Liver (tissue), 9 donors: Measurements from ENCODE around the gene GNG3. TPM values are rescaled to one million over a fixed set of nuclear protein-coding genes. Genes with fewer than 3 reads are reported as not detected.

Experiments used
- DNase-seq: peaks from one replicate; pipeline ENCODE4 v3.0.0-alpha.2; 2017; ENCODE audit warnings: low spot score
- H3K27ac ChIP-seq, 2 donors: one replicate each; pipeline ENCODE4 v1.7.0; 2013; ENCODE audit warnings: inconsistent platforms in 2 of 2, low read length in 2 of 2, control low read depth in 1 of 2, low read depth in 1 of 2, mild to moderate bottlenecking in 1 of 2
- H3K27me3 ChIP-seq, 4 donors: one replicate each; pipeline versions ENCODE4 v1.6.1 to v1.7.0; 2013; ENCODE audit warnings: low read length in 3 of 4, inconsistent platforms in 1 of 4, mild to moderate bottlenecking in 1 of 4, moderate library complexity in 1 of 4; ENCODE audit not compliant: control insufficient read depth in 4 of 4, insufficient read depth in 4 of 4
- H3K36me3 ChIP-seq, 4 donors: one replicate each; pipeline versions ENCODE4 v1.6.1 to v1.7.0; 2013; ENCODE audit warnings: low read length in 3 of 4, mild to moderate bottlenecking in 3 of 4, low read depth in 1 of 4, moderate library complexity in 1 of 4; ENCODE audit not compliant: control insufficient read depth in 4 of 4, insufficient read depth in 3 of 4
- H3K4me1 ChIP-seq, 4 donors: one replicate each; pipeline versions ENCODE4 v1.6.1 to v1.7.0; 2013; ENCODE audit warnings: low read length in 3 of 4, mild to moderate bottlenecking in 3 of 4, moderate library complexity in 1 of 4; ENCODE audit not compliant: control insufficient read depth in 4 of 4, insufficient read depth in 4 of 4
- H3K4me3 ChIP-seq, 3 donors: one replicate each; pipeline versions ENCODE4 v1.6.1 to v1.7.0; 2013; ENCODE audit warnings: low read length in 3 of 3, control low read depth in 1 of 3, low read depth in 1 of 3, mild to moderate bottlenecking in 1 of 3
- H3K9ac ChIP-seq, 2 donors: one replicate each; pipeline ENCODE4 v1.7.0; 2013; ENCODE audit warnings: low read length in 2 of 2, mild to moderate bottlenecking in 2 of 2, moderate library complexity in 2 of 2, control low read depth in 1 of 2, low read depth in 1 of 2
- H3K9me3 ChIP-seq, 4 donors: one replicate each; pipeline versions ENCODE4 v1.6.1 to v1.7.0; 2013; ENCODE audit warnings: low read length in 3 of 4; ENCODE audit not compliant: control insufficient read depth in 4 of 4
- FOXA1 ChIP-seq: IDR thresholded peaks from 2 replicates; pipeline ENCODE4 v1.6.1; 2016; ENCODE audit warnings: antibody characterized with exemption
- FOXA2 ChIP-seq: IDR thresholded peaks from 2 replicates; pipeline ENCODE4 v1.6.1; 2016; ENCODE audit warnings: antibody characterized with exemption
- GABPA ChIP-seq, 2 donors: IDR thresholded peaks in 1 of 2; conservative IDR thresholded peaks in 1 of 2; 2 replicates each; pipeline ENCODE4 v1.6.1; 2016; ENCODE audit warnings: antibody characterized with exemption in 2 of 2, mild to moderate bottlenecking in 1 of 2, moderate library complexity in 1 of 2
- HNF4A ChIP-seq, 2 donors: conservative IDR thresholded peaks; 2 replicates each; pipeline ENCODE4 v1.6.1; 2016; ENCODE audit warnings: antibody characterized with exemption in 2 of 2, mild to moderate bottlenecking in 2 of 2
- HNF4G ChIP-seq: IDR thresholded peaks from 2 replicates; pipeline ENCODE4 v1.6.1; 2016; ENCODE audit warnings: antibody characterized with exemption
- NR2F2 ChIP-seq: IDR thresholded peaks from 2 replicates; pipeline ENCODE4 v1.6.1; 2016; ENCODE audit warnings: antibody characterized with exemption
- RAD21 ChIP-seq, 2 donors: IDR thresholded peaks; 2 replicates each; pipeline ENCODE4 v1.6.1; 2016; ENCODE audit warnings: antibody characterized with exemption in 2 of 2, mild to moderate bottlenecking in 2 of 2
- RXRA ChIP-seq, 2 donors: IDR thresholded peaks; 2 replicates each; pipeline ENCODE4 v1.6.1; 2017 to 2018; ENCODE audit warnings: antibody characterized with exemption in 2 of 2, mild to moderate bottlenecking in 1 of 2
- TAF1 ChIP-seq: conservative IDR thresholded peaks from 2 replicates; pipeline ENCODE4 v1.6.1; 2016; ENCODE audit warnings: antibody characterized with exemption, mild to moderate bottlenecking
- YY1 ChIP-seq: IDR thresholded peaks from 2 replicates; pipeline ENCODE4 v1.6.1; 2016; ENCODE audit warnings: antibody characterized with exemption, mild to moderate bottlenecking
- WGBS: extraction: QIAGEN DNeasy Blood & Tissue Kit; methylation state at CpG from one replicate; pipeline ENCODE4 v1.1.7; 2013; 5-methylcytosine and 5-hydroxymethylcytosine counted together
- polyA plus RNA-seq, 2 donors: library from polyadenylated mRNA; stranded (reverse) in 1 of 2; unstranded in 1 of 2; fragments of 200-250 nt in 1 of 2; fragments of >200 nt in 1 of 2; fragmentation: Nextera tagmentation in 1 of 2; extraction: Ambion mirVana in 1 of 2; gene quantifications; one replicate each; pipeline versions ENCODE4 v1.2.1 to v1.2.3, GENCODE V29; 2013 to 2015
- total RNA-seq, 2 donors: library from RNA; depleted of rRNA; stranded (reverse); fragments of >200 nt; gene quantifications; one replicate each; pipeline ENCODE4 v1.2.3, GENCODE V29; 2014
- TF ChIP-seq, protein P1 (sequence below): IDR thresholded peaks from 2 replicates; pipeline ENCODE4 v1.6.1; 2016; ENCODE audit warnings: antibody characterized with exemption
- TF ChIP-seq, protein P2 (sequence below): IDR thresholded peaks from 2 replicates; pipeline ENCODE4 v1.6.1; 2016; ENCODE audit warnings: antibody characterized with exemption, mild to moderate bottlenecking
- TF ChIP-seq, protein P3 (sequence below): IDR thresholded peaks from 2 replicates; pipeline ENCODE4 v1.6.1; 2016; ENCODE audit warnings: antibody characterized with exemption
- TF ChIP-seq, protein P4 (sequence below): IDR thresholded peaks from 2 replicates; pipeline ENCODE4 v1.6.1; 2016; ENCODE audit warnings: antibody characterized with exemption
- TF ChIP-seq, protein P5 (sequence below): fragments of 150-350 bp; IDR thresholded peaks from 2 replicates; pipeline ENCODE4 v1.5.1; 2017; ENCODE audit warnings: improper control_type of control experiment, low read depth, low read length; ENCODE audit not compliant: missing input control
- donor health status: healthy.
- donor health status: healthy.
- donor health status: healthy.
- donor health status: healthy.
- donor health status: healthy.

Gene GNG3
- total and polyA plus RNA-seq, 4 donors = 0.19 TPM; not detected in 3

DNA sequence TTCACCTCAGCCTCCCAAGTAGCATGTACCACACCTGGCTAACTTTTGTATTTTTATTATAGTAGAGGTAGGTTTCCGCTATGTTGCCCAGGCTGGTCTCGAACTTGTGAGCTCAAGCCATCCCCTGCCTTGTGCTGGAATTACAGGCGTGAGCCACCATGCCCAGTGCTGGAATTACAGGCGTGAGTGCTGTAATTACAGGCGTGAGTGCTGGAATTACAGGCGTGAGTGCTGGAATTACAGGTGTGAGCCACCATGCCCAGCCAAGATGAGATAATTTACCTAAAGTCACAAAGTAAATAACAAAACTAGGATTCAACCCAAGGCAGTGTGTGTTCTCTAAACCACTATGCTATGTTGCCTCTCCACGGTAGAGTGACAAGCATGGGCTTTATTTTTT is 25.0 kb upstream of the GNG3 start:
- H3K4me3 ChIP-seq = no peak overlapping the region
- H3K27ac ChIP-seq = no peak overlapping the region
- no peaks in the 10 kb centered on the region for H3K27me3 ChIP-seq
- H3K9ac ChIP-seq = no peak overlapping the region
- H3K9me3 ChIP-seq = no peaks in the 10 kb centered on the region
- WGBS = 72% methylated on average over 7 of the region's 7 CpGs
- TF ChIP-seq HNF4G (no peak), FOXA1 (no peak), RXRA (IDR thresholded peaks at IDR 0.05) (no peak), NR2F2 (no peak), RAD21 (IDR thresholded peaks at IDR 0.05) (no peak), FOXA2 (no peak), GABPA (IDR thresholded peaks at IDR 0.05 in 1 of 2, conservative IDR thresholded peaks at IDR 0.05 in 1 of 2) (no peak), HNF4A (conservative IDR thresholded peaks at IDR 0.05) (no peak), YY1 (no peak), TAF1 (no peak)
- TF ChIP-seq, protein P1, sequence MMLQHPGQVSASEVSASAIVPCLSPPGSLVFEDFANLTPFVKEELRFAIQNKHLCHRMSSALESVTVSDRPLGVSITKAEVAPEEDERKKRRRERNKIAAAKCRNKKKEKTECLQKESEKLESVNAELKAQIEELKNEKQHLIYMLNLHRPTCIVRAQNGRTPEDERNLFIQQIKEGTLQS = no peak
- TF ChIP-seq, protein P2, sequence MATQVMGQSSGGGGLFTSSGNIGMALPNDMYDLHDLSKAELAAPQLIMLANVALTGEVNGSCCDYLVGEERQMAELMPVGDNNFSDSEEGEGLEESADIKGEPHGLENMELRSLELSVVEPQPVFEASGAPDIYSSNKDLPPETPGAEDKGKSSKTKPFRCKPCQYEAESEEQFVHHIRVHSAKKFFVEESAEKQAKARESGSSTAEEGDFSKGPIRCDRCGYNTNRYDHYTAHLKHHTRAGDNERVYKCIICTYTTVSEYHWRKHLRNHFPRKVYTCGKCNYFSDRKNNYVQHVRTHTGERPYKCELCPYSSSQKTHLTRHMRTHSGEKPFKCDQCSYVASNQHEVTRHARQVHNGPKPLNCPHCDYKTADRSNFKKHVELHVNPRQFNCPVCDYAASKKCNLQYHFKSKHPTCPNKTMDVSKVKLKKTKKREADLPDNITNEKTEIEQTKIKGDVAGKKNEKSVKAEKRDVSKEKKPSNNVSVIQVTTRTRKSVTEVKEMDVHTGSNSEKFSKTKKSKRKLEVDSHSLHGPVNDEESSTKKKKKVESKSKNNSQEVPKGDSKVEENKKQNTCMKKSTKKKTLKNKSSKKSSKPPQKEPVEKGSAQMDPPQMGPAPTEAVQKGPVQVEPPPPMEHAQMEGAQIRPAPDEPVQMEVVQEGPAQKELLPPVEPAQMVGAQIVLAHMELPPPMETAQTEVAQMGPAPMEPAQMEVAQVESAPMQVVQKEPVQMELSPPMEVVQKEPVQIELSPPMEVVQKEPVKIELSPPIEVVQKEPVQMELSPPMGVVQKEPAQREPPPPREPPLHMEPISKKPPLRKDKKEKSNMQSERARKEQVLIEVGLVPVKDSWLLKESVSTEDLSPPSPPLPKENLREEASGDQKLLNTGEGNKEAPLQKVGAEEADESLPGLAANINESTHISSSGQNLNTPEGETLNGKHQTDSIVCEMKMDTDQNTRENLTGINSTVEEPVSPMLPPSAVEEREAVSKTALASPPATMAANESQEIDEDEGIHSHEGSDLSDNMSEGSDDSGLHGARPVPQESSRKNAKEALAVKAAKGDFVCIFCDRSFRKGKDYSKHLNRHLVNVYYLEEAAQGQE = no peak
- TF ChIP-seq, protein P3, sequence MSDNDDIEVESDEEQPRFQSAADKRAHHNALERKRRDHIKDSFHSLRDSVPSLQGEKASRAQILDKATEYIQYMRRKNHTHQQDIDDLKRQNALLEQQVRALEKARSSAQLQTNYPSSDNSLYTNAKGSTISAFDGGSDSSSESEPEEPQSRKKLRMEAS = no peak
- TF ChIP-seq, protein P4, sequence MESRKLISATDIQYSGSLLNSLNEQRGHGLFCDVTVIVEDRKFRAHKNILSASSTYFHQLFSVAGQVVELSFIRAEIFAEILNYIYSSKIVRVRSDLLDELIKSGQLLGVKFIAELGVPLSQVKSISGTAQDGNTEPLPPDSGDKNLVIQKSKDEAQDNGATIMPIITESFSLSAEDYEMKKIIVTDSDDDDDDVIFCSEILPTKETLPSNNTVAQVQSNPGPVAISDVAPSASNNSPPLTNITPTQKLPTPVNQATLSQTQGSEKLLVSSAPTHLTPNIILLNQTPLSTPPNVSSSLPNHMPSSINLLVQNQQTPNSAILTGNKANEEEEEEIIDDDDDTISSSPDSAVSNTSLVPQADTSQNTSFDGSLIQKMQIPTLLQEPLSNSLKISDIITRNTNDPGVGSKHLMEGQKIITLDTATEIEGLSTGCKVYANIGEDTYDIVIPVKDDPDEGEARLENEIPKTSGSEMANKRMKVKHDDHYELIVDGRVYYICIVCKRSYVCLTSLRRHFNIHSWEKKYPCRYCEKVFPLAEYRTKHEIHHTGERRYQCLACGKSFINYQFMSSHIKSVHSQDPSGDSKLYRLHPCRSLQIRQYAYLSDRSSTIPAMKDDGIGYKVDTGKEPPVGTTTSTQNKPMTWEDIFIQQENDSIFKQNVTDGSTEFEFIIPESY = no peak
- TF ChIP-seq, protein P5, sequence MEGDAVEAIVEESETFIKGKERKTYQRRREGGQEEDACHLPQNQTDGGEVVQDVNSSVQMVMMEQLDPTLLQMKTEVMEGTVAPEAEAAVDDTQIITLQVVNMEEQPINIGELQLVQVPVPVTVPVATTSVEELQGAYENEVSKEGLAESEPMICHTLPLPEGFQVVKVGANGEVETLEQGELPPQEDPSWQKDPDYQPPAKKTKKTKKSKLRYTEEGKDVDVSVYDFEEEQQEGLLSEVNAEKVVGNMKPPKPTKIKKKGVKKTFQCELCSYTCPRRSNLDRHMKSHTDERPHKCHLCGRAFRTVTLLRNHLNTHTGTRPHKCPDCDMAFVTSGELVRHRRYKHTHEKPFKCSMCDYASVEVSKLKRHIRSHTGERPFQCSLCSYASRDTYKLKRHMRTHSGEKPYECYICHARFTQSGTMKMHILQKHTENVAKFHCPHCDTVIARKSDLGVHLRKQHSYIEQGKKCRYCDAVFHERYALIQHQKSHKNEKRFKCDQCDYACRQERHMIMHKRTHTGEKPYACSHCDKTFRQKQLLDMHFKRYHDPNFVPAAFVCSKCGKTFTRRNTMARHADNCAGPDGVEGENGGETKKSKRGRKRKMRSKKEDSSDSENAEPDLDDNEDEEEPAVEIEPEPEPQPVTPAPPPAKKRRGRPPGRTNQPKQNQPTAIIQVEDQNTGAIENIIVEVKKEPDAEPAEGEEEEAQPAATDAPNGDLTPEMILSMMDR = no peak
- DNase-seq = no peak
- H3K36me3 ChIP-seq = peaks cover 0 to under 1% (median 0%) of the 10 kb centered on the region in 4 donors
- peaks cover under 1 to 21% (median 15%) of the 10 kb centered on the region in 4 donors for H3K4me1 ChIP-seq
